Urothelium cell line (cell line): ENCODE data around the gene RIMBP3B.
"Not testable (repeated sequence)": the region's sequence is repeated elsewhere in the genome, so short reads cannot be mapped to it uniquely, and the experiment has no call there.

Source experiments
- DNase-seq: peaks from one replicate; pipeline ENCODE4 v3.0.0; 2011; ENCODE audit warnings: low spot score, mixed read lengths
- FAIRE-seq: peaks from 2 replicates; lab custom pipeline; 2011; peaks lifted over from hg19 to GRCh38; lab: Jason Lieb, UNC

Gene RIMBP3B

DNA sequence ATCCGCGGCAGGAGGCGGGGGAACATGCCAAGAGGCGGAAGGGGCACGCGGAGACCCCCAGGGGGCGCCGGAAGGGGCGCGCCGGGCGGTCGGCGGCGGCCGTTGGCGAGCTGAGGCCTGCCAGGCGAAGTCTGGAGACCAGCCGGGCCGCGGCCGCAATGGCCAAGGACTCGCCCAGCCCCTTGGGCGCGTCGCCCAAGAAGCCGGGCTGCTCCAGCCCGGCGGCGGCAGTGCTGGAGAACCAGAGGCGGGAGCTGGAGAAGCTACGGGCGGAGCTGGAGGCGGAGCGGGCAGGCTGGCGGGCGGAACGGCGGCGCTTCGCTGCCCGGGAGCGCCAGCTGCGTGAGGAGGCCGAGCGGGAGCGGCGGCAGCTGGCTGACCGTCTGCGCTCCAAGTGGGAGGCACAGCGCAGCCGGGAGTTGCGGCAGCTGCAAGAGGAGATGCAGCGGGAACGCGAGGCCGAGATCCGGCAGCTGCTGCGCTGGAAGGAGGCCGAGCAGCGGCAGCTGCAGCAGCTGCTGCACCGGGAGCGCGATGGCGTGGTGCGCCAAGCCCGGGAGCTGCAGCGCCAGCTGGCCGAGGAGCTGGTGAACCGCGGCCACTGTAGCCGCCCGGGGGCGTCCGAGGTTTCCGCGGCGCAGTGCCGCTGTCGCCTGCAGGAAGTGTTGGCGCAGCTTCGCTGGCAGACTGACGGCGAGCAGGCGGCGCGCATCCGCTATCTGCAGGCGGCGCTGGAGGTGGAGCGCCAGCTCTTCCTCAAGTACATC is at the start of gene RIMBP3B:
TSS of gene RIMBP3B (plus strand) at position 51 of the 767 bp plus-strand sequence. CDS start at position 159, 108 bp downstream.
- not testable (repeated sequence) for DNase-seq, FAIRE-seq

DNA sequence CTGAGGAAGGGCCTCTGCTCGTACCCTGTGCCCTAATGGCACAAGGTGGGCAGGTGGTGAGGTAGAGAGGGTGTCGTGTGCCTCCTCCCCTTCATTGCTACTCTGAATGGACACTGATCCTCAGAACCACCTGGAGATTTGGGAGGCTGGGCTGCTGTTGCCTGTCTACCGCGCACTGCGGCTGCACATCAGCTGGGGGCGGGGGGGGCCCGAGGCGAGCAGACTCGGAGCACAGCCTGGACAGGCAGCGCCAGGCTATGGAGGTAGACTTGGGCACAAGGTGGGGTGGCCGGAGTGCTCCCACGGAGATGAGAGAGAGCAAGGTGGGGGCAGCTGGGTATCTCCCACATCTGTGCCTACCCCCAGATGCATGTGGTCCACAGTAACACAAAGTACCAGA is 26.0 kb upstream of the RIMBP3B start:
- not testable (repeated sequence) for DNase-seq, FAIRE-seq

GRCh38 chr22:21360525-21360924 is 23.0 kb upstream of the RIMBP3B start:
- not testable (repeated sequence) for DNase-seq, FAIRE-seq

DNA sequence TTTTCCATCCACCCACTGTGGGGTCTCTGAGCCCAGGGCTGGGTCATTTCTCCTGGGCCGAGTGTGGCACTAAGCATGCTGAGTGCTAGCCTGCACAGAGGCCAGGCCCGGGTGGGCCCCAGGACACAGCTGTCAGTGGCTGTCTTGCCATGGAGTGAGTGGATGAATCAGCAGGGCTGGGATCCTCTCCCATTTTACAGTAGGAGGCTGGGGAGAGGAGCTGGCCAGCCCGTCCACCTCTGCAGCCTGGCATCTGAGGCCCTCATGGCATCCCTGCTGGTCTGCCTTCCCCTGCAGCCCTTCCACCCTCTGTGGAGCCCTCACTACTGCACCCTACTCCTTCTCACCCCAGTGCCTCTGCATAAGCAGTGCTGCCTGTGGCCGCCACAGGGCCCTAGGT is 21.1 kb upstream of the RIMBP3B start:
- FAIRE-seq, DNase-seq: not testable (repeated sequence)

- FAIRE-seq, DNase-seq: not testable (repeated sequence)
These were observed 20.5 kb upstream of the RIMBP3B start for GRCh38 chr22:21363061-21363460.

- DNase-seq, FAIRE-seq: not testable (repeated sequence)
These were observed 19.7 kb upstream of the RIMBP3B start for GRCh38 chr22:21363803-21364202.

DNA sequence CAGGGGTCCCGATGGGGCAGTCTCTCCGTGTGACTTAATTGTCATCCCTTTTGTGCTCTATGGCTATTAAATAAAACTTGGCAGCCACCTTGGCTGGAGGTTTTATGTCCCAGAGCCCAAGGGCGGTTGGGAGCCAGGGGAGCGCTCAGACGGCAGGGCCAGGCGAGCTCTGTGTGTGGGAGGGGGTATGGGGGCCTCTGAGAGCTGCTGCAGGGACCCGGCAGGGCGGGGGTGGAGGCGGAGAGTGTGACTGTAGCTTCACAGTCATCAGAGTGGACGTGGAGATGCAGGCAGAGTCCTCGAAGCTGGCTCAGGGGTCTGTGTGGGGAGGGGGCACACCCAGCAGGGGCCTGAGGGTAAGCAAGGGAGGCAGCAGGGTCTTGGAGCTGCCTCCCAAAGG is 19.2 kb upstream of the RIMBP3B start:
- not testable (repeated sequence) for DNase-seq, FAIRE-seq

- not testable (repeated sequence) for FAIRE-seq
These were observed 18.2 kb upstream of the RIMBP3B start for GRCh38 chr22:21365337-21365736.

GRCh38 chr22:21368603-21369310 is 14.8 kb upstream of the RIMBP3B start:
- not testable (repeated sequence) for DNase-seq, FAIRE-seq

More at GRCh38 chr22:21365337-21365736, 18.2 kb upstream of the RIMBP3B start:
- DNase-seq: not testable (repeated sequence)

DNA sequence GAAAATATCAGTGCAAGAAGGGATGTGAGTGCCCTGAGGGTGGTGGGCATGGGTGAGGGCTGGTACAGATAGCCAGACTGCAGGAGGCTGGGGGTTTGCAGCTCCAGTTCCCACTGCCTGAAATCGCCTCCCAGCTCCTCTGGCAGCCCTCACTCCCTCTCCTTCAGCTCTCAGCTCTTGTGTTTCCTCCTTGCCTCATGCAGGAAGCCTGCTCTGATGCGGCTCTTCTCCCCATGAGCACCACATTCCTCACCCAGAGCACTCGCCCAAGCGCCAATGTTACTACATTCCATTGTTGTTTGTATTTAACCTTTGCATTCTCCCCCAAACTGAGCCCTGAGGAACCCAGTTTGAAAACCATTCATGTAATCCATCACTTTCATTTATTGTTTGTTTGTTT is 7.7 kb upstream of the RIMBP3B start:
- FAIRE-seq, DNase-seq: not testable (repeated sequence)

DNA sequence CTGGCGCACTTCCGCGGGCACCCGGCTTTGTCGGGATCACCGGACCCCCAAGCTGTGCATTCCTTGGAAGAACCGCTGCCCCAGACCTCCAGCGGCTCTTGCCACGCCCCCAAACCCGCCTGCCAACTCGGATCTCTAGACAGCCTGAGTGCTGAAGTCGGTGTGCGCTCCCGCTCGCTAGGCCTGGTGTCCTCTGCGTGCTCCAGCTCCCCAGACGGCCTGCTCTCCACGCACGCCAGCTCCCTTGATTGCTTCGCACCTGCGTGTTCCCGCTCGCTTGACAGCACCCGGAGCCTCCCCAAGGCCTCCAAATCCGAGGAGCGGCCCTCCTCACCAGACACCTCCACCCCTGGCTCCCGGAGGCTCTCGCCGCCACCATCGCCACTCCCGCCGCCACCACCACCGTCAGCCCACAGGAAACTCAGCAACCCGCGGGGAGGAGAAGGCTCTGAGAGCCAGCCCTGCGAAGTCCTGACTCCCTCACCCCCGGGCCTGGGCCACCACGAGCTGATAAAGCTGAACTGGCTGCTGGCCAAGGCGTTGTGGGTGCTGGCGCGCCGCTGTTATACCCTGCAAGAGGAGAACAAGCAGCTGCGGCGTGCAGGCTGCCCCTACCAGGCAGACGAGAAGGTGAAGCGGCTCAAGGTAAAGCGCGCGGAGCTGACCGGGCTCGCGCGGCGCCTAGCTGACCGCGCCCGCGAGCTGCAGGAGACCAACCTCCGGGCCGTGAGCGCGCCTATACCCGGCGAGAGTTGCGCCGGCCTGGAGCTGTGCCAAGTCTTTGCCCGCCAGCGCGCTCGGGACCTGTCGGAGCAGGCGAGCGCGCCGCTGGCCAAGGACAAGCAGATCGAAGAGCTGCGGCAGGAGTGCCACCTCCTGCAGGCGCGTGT is 1.2 kb downstream of the RIMBP3B start:
- DNase-seq, FAIRE-seq: not testable (repeated sequence)

DNA sequence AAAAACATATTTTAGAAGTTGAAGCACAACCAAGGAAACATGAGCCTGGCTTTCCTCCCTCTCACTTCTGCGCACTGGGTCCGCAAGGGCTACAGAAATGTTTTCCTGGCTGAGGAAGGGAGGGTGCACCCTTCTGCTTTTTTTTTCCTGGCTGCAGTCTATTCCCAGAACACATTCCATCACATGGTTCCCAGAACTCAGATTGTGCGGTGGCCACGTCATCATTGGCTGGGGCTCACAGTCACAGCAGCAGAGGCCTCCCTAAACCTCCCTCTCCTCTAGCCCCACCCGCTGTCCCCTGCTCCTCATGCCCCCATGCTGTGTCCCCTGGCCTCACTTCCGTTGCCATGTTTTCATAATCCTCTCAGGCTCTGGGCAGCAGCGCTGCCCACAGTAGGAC is 5.9 kb downstream of the RIMBP3B start:
- not testable (repeated sequence) for FAIRE-seq, DNase-seq

DNA sequence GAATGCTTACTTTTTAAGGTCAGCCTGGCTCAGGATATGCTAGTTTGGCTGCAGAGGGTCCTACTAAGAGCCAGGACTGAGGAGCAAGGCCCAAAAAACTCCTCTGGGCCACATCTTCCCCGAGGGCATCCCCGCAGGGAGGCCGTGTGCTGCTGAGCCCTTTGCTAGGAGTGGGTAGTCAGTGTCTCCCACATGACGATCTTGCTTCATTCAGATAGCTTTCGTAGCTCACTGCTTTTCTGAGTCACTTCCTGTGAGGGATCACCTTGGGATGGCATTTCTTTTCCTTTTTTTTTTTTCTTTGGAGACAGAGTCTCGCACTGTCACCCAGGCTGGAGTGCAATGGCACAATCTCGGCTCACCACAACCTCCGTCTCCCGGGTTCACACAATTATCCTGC is 6.5 kb downstream of the RIMBP3B start:
- not testable (repeated sequence) for FAIRE-seq, DNase-seq

DNA sequence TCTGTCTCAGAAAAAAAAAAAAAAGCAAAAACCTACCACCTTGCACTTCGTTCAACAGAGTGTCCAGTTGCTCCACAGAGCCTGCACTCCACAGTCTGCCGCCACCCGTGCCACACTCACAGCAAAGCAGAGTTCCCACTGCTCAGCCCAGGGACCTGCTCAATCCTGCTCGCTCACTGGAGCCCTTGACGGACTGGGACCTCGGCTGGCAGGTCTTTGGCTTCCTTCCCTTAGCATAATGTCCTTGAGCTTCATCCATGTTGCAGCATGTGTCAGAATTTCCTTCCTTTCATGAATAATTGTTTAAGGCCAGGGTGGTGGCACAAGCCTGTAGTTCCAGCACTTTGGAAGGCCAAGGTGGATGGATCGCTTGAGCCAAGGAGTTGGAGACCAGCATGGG is 11.1 kb downstream of the RIMBP3B start:
- FAIRE-seq, DNase-seq: not testable (repeated sequence)

- not testable (repeated sequence) for FAIRE-seq, DNase-seq
These were observed 17.8 kb downstream of the RIMBP3B start for GRCh38 chr22:21401197-21401969.

- DNase-seq, FAIRE-seq: not testable (repeated sequence)
These were observed 19.3 kb downstream of the RIMBP3B start for GRCh38 chr22:21402763-21403314.

GRCh38 chr22:21407139-21407538 is 23.6 kb downstream of the RIMBP3B start:
- not testable (repeated sequence) for DNase-seq, FAIRE-seq

DNA sequence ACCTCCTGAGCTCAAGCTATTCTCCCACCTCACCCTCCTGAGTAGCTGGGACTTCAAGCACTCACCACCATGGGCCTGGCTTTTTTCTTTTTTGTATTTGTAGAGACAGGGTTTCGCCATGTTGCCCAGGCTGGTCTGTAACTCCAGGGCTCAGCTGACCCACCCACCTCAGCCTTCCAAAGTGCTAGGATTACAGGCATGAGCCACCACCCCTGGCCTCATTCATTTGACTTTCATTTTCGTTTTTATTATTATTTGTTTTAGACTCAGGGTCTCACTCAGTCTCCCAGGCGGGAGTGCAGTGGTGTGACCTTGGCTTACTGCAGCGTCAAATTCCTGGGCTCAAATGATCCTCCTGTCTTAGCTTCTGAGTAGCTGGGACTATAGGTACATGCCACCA is 24.2 kb downstream of the RIMBP3B start:
- FAIRE-seq, DNase-seq: not testable (repeated sequence)

- not testable (repeated sequence) for FAIRE-seq, DNase-seq
These were observed 32.8 kb downstream of the RIMBP3B start for GRCh38 chr22:21416375-21416774.
